HG02763 (cell line): ENCODE data around the gene TMEM97.
"Not testable (repeated sequence)": the region's sequence is repeated elsewhere in the genome, so short reads cannot be mapped to it uniquely, and the experiment has no call there.

Source experiments
- ATAC-seq: cut with Tn5 transposase; IDR thresholded peaks from one replicate; pipeline ENCODE4 v1.9.1; 2021; ENCODE audit warnings: mild to moderate bottlenecking, moderate library complexity; ENCODE audit not compliant: unreplicated experiment

The TMEM97 gene

GRCh38 chr17:28318759-28319597 lies at the start of gene TMEM97:
TSS of gene TMEM97 (plus strand) at chr17:28319200. CDS start at chr17:28319240, 40 bp downstream.
- ATAC-seq: peak; percentile 94

GRCh38 chr17:28270055-28270454 lies 48.9 kb upstream of the TMEM97 start:
- ATAC-seq: no peak

- no peak for ATAC-seq
Observed at GRCh38 chr17:28270926-28271325, 48.1 kb upstream of the TMEM97 start.

GRCh38 chr17:28271431-28271830 lies 47.6 kb upstream of the TMEM97 start:
- no peak for ATAC-seq

- no peak for ATAC-seq
Observed at GRCh38 chr17:28272166-28272565, 46.8 kb upstream of the TMEM97 start.

- not testable (repeated sequence) for ATAC-seq
Observed at GRCh38 chr17:28273341-28273740, 45.7 kb upstream of the TMEM97 start.

GRCh38 chr17:28274591-28275265 lies 44.3 kb upstream of the TMEM97 start:
- no peak for ATAC-seq

GRCh38 chr17:28276011-28276410 lies 43.0 kb upstream of the TMEM97 start:
- no peak for ATAC-seq

- no peak for ATAC-seq
Observed at GRCh38 chr17:28279411-28279810, 39.6 kb upstream of the TMEM97 start.

- no peak for ATAC-seq
Observed at GRCh38 chr17:28280826-28281225, 38.2 kb upstream of the TMEM97 start.

GRCh38 chr17:28282596-28282995 lies 36.4 kb upstream of the TMEM97 start:
- no peak for ATAC-seq

GRCh38 chr17:28285965-28286364 lies 33.0 kb upstream of the TMEM97 start:
- no peak for ATAC-seq

- ATAC-seq: no peak
Observed at GRCh38 chr17:28290703-28291102, 28.3 kb upstream of the TMEM97 start.

- no peak for ATAC-seq
Observed at GRCh38 chr17:28291780-28292330, 27.1 kb upstream of the TMEM97 start.

GRCh38 chr17:28292878-28293277 lies 26.1 kb upstream of the TMEM97 start:
- ATAC-seq: not testable (repeated sequence)

- no peak for ATAC-seq
Observed at GRCh38 chr17:28293994-28294393, 25.0 kb upstream of the TMEM97 start.

- no peak for ATAC-seq
Observed at GRCh38 chr17:28295677-28296578, 23.1 kb upstream of the TMEM97 start.

- ATAC-seq: no peak
Observed at GRCh38 chr17:28298449-28298848, 20.6 kb upstream of the TMEM97 start.

GRCh38 chr17:28306954-28307401 lies 12.0 kb upstream of the TMEM97 start:
- ATAC-seq: no peak

- ATAC-seq: no peak
Observed at GRCh38 chr17:28313841-28314240, 5.2 kb upstream of the TMEM97 start.
